HG02852 (cell line): Measurements from ENCODE around the gene ZNF687.

Experiments used
- ATAC-seq: cut with Tn5 transposase; IDR thresholded peaks from one replicate; pipeline ENCODE4 v1.9.1; 2021; ENCODE audit warnings: mild to moderate bottlenecking, moderate library complexity; ENCODE audit not compliant: unreplicated experiment

Gene ZNF687

GRCh38 chr1:151311589-151312331 lies 29.7 kb downstream of the ZNF687 start:
- no peak for ATAC-seq

DNA sequence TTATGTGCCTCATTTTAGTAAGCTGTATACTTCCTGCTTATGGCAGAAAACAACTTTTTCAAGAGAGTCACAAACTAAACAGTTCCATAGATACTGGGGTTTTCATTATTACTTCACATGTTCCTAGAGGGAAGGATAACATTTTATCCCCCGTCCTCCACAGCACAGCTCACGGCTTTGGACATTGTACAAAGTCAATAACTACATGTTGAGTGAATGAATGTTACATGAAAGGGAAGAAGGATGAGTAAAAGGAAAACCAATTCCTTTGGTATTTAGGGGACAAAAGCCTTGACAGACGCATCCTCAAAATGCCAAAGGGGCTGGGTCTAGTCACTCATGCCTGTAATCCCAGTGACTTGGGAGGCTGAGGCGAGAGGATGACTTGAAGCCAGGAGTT lies 30.3 kb downstream of the ZNF687 start:
- ATAC-seq = no peak

DNA sequence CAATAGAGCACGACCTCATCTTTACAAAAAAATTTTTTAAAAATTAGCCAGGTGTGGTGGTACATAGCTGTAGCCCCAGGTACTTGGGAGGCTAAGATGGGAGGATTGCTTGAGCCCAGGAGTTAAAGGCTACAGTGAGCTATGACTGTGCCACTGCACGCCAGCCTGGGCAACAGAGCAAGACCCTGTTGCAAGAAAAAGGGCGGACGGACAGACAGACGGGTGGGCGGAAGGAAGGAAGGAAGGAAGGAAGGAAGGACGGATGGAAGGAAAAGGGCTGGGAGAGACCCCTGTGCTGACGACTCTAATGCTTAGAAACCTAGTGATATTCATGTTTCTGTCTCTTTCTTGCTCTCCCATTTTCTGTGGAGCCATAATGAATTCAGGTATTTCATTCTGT lies 30.7 kb downstream of the ZNF687 start:
- ATAC-seq = no peak

DNA sequence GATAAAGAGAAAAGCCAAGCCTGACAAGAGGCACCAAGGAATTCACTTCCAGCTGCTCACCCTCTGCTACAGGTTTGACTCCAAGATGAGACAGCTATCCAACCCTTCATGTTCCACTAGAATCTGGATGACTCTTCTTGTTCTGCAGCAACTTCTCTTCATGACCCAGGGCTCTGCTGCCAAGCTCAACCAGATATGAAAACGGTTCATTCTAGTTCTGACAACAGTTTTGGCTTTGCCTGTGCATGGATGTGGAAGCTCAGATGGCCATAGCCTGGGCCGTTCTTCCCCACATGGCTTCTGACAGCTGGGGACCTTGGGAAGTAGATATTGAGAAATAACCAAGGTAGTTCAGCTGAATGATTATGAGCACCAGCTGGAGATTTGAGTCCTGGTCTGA lies 31.4 kb downstream of the ZNF687 start:
- ATAC-seq = no peak

DNA sequence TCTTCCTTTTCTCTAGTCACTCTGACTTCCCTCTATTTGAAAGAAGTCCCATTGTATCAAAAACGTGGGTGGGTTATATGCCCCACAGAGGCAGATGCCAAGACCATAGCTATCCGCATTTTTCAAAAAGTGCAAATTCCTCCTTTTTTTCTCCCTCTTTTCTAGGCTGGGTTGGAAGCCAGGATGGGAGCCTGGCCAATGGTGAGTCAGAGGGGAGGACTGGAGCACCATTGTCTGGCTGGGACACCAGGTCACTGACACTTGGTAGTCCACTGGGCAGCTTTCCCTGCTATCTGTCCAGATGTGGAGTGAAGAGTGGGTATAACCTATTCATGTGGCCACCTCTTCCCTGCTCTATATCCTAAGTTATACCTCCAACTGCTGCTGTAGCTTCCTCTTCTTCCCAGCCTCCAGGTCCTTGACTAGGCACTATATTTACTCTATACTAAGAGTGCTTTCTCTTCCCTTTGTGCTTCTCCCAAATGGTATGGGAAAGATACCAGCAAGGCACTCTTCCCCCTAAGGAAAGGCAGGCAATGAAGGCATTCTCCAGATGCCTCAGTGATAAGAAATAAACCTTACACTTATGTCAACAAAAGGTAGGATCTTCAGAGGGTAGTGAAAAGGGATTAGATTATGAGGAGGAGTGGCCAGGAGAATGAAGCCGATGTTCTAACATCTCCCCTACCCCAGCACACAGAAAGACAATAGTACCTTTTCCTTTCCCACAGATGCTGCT lies 32.2 kb downstream of the ZNF687 start:
- no peak for ATAC-seq

DNA sequence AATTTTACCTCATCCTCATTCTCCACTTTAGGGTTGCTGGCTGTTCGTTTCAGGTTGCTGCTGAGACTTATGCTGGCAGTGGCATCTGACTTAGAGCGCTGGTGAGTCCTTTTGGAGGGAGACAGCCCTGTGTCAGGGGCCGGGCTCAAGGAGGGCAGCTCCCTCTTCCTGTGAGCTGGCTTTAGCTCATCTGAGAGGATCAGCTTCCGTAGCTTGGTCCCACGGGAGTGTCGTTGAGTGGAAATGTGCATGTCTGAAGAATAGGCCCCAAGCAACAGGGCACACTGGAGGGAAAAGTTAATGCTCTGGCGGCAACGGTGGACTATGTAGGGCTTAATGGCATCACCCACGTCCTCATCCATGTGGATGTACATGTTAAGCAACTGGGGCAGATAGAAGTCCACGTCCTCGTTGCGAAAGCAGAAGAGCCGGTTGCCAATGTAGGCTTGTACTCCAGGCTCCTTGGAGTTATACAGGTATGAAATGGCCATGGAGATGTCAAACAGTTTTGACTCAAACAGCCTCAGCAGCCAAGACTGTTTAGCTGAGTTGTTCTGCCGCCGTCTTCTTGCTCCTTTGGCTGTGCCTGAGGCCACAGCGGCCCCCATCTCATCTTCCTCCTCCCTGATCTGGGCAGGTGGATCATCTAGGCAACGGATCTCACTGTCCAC lies 33.6 kb downstream of the ZNF687 start:
- ATAC-seq = no peak

GRCh38 chr1:151318975-151319374 lies 36.9 kb downstream of the ZNF687 start:
- no peak for ATAC-seq

- no peak for ATAC-seq
Measured at GRCh38 chr1:151324390-151324930, 42.4 kb downstream of the ZNF687 start.

DNA sequence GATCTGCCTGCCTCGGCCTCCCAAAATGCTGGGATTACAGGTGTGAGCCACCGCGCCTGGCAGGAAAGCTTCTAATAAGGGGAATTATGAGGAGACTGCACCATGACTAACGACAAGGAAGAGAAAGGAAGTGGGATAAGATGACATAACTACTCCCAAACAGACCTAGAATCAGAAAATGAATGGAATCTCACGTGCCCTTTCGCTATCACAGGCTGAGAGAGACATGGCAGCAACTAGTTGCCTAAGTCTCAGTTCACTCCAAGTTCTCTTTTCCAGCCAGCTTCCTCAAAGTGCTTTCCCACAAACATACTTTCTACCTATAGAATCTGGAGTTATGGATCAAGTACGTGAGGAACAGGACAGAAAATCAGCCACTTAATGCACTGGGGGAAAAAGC lies 43.1 kb downstream of the ZNF687 start:
- ATAC-seq = no peak

GRCh38 chr1:151325646-151326429 lies 43.7 kb downstream of the ZNF687 start:
- ATAC-seq = no peak

DNA sequence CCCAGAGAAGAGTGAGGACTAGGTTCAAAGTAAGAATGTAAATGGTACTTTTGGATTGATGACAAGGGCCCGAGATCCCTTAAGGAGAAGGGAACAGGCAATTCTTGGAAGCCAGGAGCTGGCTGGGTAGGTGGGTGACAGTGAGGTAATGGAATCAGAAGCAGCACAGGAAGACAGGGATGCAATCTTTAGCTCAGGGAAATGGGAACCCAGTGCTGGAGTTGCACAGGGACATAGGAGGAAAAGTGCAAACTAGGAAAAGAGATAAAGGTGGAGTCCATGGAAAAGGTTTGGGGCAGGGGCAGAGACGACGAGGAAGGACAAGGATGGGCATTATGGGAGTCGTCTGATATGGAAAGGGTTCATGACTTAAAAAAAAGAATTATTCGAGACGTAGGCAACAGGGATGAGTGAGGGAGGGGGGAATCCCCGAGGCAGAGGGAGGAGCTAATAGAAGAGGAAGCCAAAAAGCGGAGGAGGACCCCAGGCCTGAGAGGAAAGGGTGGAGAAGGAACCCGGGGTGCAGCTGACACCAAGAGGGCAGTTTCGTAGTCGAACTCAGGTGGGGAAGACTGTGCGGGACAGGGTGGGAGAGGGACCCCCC lies 44.6 kb downstream of the ZNF687 start:
- ATAC-seq = peak; percentile 57

DNA sequence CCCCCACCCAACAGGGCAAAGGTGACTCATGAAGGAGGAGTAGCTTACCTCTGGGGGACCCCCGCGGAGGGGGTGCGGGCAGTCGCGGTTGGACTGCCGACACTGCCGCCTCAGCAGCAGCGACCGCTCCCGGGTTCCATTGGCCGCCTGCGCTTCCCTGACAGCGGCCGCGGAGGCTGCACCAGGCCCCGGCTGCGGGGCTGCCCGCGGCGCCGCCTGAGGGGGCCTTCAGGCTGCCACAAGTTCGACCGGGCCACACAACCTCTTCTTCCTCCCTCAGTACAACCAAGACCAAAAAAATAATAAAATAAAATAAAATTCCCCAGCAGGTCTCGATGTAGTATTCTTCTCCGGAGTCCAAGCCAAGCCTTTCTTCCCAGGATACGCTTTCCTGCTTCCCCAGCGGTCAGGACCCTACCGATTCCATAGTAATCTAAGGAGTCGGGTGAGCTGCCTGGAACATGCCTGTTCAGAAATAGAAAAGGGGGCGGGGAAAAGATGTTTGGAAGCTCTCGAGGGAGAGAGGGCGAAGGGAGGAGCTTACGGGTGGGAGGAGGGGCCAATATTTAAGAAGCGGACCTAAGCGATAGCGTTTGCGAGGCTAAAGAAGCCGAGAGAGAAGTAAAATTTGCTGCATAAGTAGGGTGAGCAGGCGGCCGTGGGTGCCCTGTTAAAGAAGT lies 45.3 kb downstream of the ZNF687 start, which contains the start of gene PI4KB:
Gene PI4KB, minus strand, starts transcription at position 194 of the 680 bp plus-strand sequence. CDS start 10,935 bp downstream, outside the sequence.
- peak; percentile 80 for ATAC-seq

- no peak for ATAC-seq
Measured at GRCh38 chr1:151327903-151328674, 46.0 kb downstream of the ZNF687 start.

- ATAC-seq = no peak
Measured at GRCh38 chr1:151334822-151335221, 52.7 kb downstream of the ZNF687 start.

GRCh38 chr1:151336556-151336955 lies 54.5 kb downstream of the ZNF687 start:
- ATAC-seq = no peak

GRCh38 chr1:151340870-151341754 lies 59.0 kb downstream of the ZNF687 start:
- ATAC-seq = peak; percentile 65
